Measurements from ENCODE around the gene DNAJC22. TPM values are rescaled to one million over a fixed set of nuclear protein-coding genes. Genes with fewer than 3 reads are reported as not detected.
A peak's percentile ranks its signal among the peaks of the same experiment; 100 is the strongest.

DNAJC22 gene
- polyA plus RNA-seq, 3 donors = not detected

GRCh38 chr12:49369411-49370145 is 22.9 kb downstream of the DNAJC22 start:
- H4K20me1 ChIP-seq (ENCODE audit: insufficient read depth, low read length) = no peaks in the 10 kb centered on the region
- Mint-ChIP-seq H3K27ac (no peak overlapping the region), H3K27me3 (ENCODE audit: low read depth in 3 of 3) (peaks cover 0 to 2% (median 0%) of the 10 kb centered on the region in 3 donors), H3K4me3 (no peak overlapping the region), H3K36me3 (peaks cover 0 to 4% of the 10 kb centered on the region in 2 donors), H3K4me1 (peaks cover 36% of the 10 kb centered on the region), H3K9me3 (no peaks in the 10 kb centered on the region)
- DNase-seq = no peak
- intact Hi-C loops (cut with micrococcal nuclease) = no loop called here
- H3K4me2 ChIP-seq (replicated peaks; ENCODE audit: extremely low read depth, low read length, poor library complexity, severe bottlenecking) = no peak overlapping the region
- no peak overlapping the region for H2AFZ ChIP-seq (ENCODE audit: insufficient read depth, low read depth, low read length, poor library complexity, severe bottlenecking)
- H3K9me3 ChIP-seq (replicated peaks in 1 of 2; ENCODE audit: control insufficient read depth in 1 of 2, insufficient read depth in 1 of 2, low read length in 2 of 2) = no peaks in the 10 kb centered on the region
- 79% methylated on average over 2 of the region's 6 CpGs for WGBS (ENCODE audit: insufficient coverage)
- peaks cover 29 to 38% of the 10 kb centered on the region in 2 donors for H3K4me1 ChIP-seq (ENCODE audit: control insufficient read depth in 1 of 2, insufficient read depth in 2 of 2, low read length in 2 of 2)
- H3K36me3 ChIP-seq (replicated peaks in 1 of 2; ENCODE audit: control insufficient read depth in 1 of 2, insufficient read depth in 2 of 2, low read length in 2 of 2) = no peaks in the 10 kb centered on the region
- H3K27ac ChIP-seq (ENCODE audit: low read depth in 1 of 2, low read length in 2 of 2) = no peak overlapping the region
- H3K79me2 ChIP-seq (ENCODE audit: insufficient read depth, low read length) = no peaks in the 10 kb centered on the region
- peak; percentile 16 for TF ChIP-seq CTCF (IDR thresholded peaks at IDR 0.05)
- no peak overlapping the region for H3K9ac ChIP-seq (ENCODE audit: insufficient read depth, low read length, poor library complexity, severe bottlenecking)
- no peak overlapping the region for H3K4me3 ChIP-seq (replicated peaks in 1 of 3; ENCODE audit: low read depth in 2 of 3, low read length in 3 of 3)
- H3K27me3 ChIP-seq (ENCODE audit: control insufficient read depth in 2 of 2, insufficient read depth in 2 of 2, low read length in 2 of 2) = no peaks in the 10 kb centered on the region

GRCh38 chr12:49370539-49370938 is 23.9 kb downstream of the DNAJC22 start:
- 97% methylated on average over 3 of the region's 6 CpGs for WGBS (ENCODE audit: insufficient coverage)
- no peak overlapping the region for H3K4me3 Mint-ChIP-seq
- Histone ChIP-seq H3K9me3 (replicated peaks in 1 of 2; ENCODE audit: control insufficient read depth in 1 of 2, insufficient read depth in 1 of 2, low read length in 2 of 2) (no peaks in the 10 kb centered on the region), H3K27me3 (ENCODE audit: control insufficient read depth in 2 of 2, insufficient read depth in 2 of 2, low read length in 2 of 2) (no peaks in the 10 kb centered on the region), H3K79me2 (ENCODE audit: insufficient read depth, low read length) (no peaks in the 10 kb centered on the region), H2AFZ (ENCODE audit: insufficient read depth, low read depth, low read length, poor library complexity, severe bottlenecking) (no peak overlapping the region), H3K4me1 (ENCODE audit: control insufficient read depth in 1 of 2, insufficient read depth in 2 of 2, low read length in 2 of 2) (peaks cover 19 to 31% of the 10 kb centered on the region in 2 donors), H3K9ac (ENCODE audit: insufficient read depth, low read length, poor library complexity, severe bottlenecking) (no peak overlapping the region), H3K36me3 (replicated peaks in 1 of 2; ENCODE audit: control insufficient read depth in 1 of 2, insufficient read depth in 2 of 2, low read length in 2 of 2) (no peaks in the 10 kb centered on the region), H3K4me2 (replicated peaks; ENCODE audit: extremely low read depth, low read length, poor library complexity, severe bottlenecking) (no peak overlapping the region), H3K27ac (ENCODE audit: low read depth in 1 of 2, low read length in 2 of 2) (no peak overlapping the region), H4K20me1 (ENCODE audit: insufficient read depth, low read length) (no peaks in the 10 kb centered on the region), H3K4me3 (replicated peaks in 1 of 3; ENCODE audit: low read depth in 2 of 3, low read length in 3 of 3) (no peak overlapping the region)
- H3K4me1 Mint-ChIP-seq = peaks cover 28% of the 10 kb centered on the region
- peaks cover 0 to 4% of the 10 kb centered on the region in 2 donors for H3K36me3 Mint-ChIP-seq
- no peak for TF ChIP-seq CTCF (IDR thresholded peaks at IDR 0.05)
- H3K9me3 Mint-ChIP-seq = no peaks in the 10 kb centered on the region
- H3K27ac Mint-ChIP-seq = no peak overlapping the region
- intact Hi-C loops (cut with micrococcal nuclease) = no loop called here
- no peak for DNase-seq
- H3K27me3 Mint-ChIP-seq (ENCODE audit: low read depth in 3 of 3) = peaks cover 0 to 2% (median 0%) of the 10 kb centered on the region in 3 donors

Data from CD14-positive monocyte (primary cell).